NCI-H187 (cell line): ENCODE measurements around the gene POU2AF1.
"Not testable (repeated sequence)": the region's sequence is repeated elsewhere in the genome, so short reads cannot be mapped to it uniquely, and the experiment has no call there.

Experiments
- DNase-seq, 2 experiments: peaks; one replicate each; lab custom pipeline; 2025; lab: John Stamatoyannopoulos, UW

The POU2AF1 gene

DNA sequence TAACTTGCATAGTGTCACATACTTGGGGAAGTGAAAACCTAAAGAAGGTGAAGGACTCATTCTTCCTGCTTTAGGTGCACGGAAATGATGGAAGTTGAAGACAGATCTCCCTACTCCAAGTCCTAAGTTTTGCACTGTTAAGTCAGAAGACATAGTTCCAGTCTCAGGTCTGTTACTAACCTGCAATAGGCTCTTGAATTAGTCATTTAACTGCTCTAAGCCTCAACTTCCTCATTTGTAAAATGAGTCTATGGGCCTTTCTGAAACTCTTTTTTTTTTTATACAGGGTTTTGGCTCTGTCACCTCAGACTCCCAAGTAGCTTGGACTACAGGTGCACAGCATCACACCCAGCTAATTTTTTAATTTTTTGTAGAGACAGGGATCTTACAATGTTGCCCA is 30.8 kb upstream of the POU2AF1 start:
- no peak for DNase-seq

DNA sequence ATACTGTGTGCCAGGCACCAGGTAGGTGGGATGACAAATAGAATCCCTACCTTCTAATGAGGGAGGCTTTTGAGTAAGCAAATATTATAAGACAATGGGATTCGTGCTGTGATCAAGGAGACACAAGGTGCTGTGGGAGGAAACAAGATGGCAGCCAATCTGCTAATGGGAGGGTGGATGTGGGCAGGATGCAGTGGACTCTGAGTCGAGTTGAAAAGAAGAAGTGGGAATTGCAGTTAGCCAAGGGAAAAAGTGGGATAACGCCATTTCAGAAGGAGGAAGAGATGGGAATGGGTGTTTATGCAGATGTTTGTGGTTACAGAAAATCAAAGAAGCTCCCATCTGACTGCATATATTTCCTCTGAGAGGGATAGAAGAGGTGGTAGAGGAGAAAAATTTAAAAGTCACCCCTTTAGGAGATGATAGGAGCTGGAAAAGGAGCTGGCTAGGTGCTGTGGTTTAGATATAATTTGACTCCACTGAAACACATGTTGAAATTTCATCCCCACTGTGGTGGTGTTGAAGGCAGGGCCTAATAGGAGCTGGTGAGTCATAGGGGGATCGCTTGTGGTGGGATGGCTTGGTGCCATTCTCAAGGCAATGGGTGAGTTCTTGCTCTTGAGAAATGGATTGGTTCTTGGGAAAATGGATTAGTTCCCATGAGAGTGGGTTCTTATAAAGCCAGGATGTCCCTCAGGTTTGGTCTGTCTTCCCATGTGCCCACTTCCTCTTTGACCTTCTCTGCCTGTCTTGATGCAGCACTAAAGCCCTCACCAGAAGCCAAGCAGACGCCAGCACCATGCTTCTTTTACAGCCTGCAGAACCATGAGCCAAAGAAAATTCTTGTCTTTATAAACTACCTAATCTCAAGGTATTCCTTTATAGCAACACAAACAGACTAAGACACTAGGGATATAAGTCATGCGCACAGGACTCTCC is 30.0 kb upstream of the POU2AF1 start:
- no peak for DNase-seq

DNA sequence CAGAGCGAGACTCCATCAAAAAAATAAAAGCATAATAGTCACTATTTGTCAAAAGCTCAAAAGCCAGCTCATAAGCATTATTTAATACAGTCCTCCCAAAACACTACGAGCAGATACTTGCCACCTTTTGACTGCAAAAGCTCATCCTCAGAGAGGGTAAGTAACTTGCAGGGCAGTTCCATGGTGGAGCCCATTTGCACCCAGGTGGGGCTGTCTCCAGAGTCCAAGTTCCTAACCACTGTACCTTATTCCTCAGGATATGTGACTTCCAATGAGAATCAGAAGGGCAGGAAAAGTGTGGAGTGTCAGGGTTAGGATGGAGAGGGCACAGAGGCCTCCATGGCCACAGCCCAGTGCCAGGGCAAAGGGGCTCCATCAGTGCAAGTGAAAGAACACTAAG is 28.6 kb upstream of the POU2AF1 start:
- DNase-seq, result no peak

DNA sequence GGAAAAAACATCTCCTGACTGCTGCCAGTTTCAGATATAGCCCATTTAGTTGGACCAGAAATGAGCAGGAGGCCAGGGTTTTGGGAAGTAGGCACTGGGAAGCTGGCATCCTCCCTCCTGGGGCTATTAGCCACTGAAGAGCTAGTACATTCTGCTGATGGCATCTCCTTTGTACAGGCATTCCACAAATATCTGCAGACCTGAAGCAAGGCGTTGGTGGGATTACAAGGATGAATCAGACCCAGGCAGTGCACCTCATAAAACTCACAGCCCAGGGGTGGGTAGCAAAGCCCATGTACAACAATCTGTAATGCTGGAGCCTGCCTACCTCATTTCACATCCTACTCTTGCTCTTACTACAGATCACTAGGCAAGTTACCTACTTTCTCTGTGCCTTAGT is 27.5 kb upstream of the POU2AF1 start:
- DNase-seq, result no peak

DNA sequence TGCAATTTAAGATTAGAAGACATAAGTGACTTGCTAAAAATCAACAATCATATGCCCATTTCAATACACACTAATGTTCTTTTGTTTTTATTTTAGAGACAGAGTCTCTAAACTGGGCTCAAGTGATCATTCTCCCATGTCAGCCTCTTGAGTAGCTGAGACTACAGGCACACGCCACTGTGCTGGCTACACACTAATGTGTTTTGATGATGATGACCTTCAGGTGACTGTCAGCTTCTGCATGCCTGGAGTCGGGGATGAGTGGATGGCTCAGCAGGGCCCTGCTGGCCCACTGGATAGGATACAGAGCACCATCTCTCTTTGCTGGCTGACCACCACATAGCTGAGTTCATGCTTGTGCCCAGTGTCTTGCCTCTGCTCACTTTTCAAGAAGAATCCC is 27.0 kb upstream of the POU2AF1 start:
- DNase-seq, result no peak

DNA sequence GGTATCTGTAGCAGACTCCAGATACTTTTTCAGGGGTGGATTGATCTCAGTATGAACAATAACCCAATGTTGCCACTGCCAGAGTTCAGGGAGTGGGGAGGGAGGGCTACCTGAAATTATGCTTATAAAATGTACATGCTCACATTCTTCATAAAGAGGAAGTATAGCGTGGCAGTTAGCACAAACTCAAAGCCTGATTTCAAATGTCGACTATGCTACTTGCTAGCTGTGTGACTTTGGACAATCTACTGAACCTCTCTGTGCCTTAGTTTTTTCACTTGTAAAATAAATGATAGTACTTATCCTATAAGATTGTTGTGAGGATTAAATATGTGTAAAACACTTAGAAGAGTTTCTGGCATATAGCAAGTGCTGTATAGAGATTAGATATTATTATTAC is 26.5 kb upstream of the POU2AF1 start:
- DNase-seq, result no peak

DNA sequence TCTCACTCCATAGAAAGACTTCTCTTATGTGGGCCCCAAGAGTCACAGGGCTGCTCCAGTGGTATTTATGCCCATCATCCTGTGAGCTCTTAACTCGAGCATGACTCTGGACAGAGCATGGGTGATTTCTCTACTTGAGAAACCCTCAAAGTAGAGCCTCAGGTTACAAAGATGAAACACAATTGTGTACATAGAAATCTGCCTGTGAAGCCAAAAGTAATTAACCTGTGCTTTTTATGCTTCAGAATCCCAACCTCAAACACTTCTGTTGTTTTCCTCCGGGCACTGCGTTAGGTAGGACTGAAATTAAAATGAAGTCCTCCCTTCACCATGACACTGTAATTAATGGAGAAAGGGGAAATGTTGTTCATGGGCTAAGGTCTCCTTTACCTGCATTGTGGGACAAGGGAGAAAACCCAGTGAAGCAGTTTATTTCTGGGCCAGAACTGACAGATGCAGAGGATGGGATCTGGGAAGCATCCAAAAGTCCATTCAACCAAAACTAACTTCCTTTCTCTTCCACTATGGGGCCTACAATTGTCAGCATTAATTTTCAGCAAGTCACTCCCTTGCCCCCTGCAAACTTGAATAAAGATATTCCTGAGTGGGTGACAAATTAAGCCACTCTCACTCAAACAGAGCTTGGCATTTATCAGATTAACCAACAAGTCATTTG is 24.1 kb upstream of the POU2AF1 start:
- DNase-seq, result peak in 1 of 2 experiments; percentile 65

DNA sequence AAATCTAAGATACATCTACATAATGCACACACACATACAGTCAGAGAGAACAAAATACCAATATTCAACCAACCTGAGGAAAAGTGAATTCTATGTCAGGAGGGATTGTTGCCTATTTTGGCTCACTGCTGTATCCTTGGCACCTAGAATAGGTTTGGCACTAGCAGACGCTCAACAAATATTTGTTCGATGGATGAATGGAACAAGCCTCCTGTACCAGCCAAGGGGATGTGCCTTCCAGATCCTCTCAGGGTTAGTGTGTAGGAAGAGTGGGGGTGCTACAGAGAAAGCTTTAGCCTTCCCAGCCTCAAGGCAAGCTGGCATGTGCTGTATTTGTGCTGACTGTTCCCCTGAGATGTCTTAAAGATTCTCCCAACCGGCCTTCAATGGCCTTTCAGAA is 23.3 kb upstream of the POU2AF1 start:
- no peak for DNase-seq

DNA sequence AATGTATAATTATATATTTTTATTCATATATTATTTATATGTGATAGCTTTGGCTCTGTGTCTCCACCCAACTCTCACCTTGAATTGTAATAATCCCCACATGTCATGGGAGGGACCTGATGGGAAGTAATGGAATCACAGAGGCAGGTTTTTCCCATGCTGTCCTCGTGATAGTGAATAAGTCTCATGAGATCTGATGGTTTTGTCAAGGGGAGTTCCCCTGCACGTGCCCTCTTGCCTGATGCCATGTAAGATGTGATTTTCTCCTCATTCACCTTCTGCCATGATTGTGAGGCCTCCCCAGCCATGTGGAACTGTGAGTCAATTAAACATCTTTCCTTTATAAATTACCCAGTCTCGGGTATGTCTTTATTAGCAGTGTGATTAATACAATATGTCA is 22.9 kb upstream of the POU2AF1 start:
- DNase-seq, result not testable (repeated sequence)

DNA sequence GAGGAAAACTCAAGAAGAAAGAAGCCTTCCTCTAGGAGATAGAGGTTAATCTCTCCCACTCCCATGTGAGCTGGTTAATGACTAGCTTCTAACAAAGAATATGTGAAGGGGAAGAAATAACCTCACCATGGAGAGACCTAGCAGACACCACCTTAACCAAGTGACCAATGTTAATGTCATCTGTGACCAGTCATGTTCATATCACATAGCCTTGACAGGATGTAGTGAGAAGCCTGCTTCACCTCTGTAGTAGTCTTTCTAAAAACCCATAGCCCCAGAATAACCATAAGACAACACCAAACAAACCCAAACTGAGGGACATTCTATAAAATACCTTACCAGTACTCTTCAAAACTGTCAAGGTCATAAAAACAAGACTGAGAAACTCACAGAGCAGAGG is 21.5 kb upstream of the POU2AF1 start:
- DNase-seq, result no peak

DNA sequence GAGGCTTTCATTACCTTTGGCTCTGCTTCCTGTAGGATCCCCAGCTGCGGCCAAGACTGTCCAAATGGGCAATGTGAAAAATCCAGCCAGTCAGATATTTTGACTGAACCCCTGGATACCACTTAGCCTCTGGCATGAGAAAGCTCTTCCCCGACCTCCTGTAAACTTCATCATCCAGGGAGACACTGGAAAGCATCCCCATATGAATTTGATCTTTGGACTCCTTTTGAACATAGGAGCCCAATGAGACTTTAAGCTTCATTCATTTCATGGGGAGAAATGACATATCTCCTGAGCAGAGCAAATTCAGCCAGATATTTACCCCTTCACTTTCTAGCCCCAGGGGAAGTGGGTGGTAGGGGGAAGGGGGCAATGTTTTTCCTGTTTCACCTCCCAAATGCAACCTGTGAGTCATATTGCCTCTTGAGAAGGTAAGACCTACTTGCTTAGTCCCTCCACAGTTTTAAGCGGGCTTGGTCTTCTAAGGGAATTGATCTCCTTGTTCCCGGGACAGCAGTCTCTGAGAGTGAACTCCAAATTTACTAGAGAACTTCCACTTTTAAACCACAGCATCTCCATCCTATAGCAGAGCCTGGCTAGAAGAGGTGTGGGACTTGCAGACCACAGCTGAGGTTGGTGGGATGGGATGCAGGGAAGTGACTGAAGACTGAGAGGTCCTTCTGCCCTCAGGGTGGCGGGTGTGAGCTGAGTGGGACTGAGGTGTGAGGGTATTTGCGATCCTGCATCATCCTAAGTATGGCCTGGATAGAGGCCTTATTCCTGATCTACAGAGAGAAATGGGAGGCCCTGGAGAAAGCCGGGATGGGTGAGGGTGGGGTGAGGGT is 20.3 kb upstream of the POU2AF1 start:
- no peak for DNase-seq

DNA sequence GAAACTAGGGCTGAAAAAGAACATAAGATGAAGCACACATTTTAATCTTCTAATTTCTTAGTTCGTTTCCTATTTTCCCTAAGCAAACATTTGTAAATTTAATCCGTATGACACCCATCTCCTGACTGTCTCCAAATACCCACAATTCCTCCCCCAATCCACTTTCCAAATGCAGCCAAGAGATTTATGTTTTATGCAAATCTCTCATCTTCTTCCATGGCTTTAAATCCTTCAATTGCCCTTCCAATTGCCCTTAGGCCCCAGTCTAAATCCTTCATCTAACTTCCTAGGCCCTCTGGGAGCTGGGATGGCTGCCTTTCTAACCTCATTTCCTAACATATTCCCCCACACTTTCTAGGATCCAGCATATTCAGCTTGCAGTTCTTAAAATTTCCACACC is 18.0 kb upstream of the POU2AF1 start:
- no peak for DNase-seq

DNA sequence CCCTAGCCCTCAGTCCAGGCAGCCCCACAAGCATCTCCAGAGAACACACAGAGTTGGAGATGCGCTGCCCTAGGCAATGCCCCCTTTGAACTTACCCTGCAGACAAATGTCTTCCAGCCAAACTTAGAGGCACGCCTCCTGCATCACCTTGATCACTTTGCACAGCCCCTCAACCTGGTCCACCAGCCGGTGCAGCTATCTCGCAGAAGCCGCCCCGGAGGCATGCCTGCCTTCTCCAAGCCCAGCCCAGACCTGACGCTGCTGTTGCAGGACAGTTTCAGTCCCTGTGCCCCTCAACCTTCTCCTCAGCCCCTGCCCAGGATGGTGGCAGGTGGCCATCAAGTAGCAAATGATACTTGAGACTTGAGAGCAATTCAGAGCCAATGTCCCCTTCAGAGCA is 16.7 kb upstream of the POU2AF1 start:
- DNase-seq, result no peak

DNA sequence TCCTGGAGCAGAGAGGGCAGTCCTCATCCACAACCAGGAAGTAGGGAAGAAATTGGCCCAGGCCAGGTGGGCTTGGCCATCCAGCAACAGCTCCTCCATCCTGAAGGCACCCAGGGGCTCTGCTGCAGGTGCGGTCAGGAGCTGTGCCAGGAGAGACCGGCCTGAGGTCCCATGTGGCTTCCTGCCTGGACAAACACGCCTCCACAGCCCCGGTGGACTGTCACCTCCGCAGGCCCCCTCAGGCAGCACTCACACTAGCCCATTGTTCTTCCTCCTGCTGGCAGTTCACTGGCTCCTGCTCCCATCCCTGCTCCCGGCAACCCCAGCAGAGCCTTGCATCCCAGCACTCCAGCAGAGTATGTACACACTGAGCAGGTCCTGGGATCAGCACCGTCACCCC is 16.0 kb upstream of the POU2AF1 start:
- DNase-seq, result no peak

DNA sequence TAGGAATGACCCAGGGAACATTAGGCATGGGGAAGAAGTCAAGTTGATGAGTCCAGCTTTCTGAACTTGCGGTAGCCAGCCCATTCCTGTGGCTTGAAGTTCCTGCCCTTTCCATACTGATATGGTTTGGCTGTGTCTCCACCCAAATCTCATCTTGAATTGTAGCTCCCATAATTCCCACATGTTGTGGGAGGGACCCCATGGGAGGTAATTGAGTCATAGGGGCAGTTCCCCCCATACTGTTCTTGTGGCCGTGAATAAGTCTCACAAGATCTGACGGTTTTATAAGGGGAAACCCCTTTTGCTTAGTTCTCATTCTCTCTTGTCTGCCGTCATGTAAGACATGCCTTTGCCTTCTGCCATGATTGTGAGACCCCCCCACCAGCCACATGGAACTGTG is 15.1 kb upstream of the POU2AF1 start:
- not testable (repeated sequence) for DNase-seq

DNA sequence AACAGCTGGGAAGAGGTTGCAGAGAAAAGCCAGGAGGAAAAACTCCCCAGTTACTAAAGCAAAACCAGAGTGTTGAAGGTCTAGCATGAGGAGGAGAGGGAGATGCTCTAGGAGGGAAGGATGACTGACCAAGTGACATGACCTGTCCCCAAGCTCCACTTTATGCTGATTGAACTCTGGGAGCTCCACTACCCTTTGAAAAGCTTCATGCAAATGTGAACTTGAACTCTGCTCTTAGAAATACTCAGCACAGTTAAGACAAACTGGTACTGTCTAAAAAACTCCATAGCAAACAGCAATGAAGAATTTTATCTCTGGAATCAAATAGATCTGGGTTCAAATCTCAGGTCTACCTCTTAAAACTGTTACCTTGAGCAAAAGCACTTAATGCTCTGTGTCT is 14.5 kb upstream of the POU2AF1 start:
- DNase-seq, result no peak

DNA sequence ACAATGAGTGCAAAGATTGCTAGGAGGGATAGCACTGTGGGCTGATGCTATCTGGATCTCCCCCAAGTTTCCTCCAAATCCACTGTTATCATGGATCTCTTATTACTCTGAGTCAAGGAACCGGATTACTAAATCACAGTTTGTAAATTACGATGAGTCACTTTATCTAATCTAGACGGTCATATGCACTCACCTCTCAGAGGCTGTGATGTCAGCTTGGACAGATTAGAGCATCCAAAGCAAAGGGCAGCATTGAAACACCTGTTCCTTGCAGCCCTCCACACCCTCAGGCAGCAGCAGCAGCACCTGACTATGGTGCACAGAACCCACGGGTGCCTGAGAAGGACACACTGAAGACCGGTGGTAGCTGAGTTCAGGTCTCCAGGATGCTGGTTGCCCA is 14.0 kb upstream of the POU2AF1 start:
- DNase-seq, result no peak

DNA sequence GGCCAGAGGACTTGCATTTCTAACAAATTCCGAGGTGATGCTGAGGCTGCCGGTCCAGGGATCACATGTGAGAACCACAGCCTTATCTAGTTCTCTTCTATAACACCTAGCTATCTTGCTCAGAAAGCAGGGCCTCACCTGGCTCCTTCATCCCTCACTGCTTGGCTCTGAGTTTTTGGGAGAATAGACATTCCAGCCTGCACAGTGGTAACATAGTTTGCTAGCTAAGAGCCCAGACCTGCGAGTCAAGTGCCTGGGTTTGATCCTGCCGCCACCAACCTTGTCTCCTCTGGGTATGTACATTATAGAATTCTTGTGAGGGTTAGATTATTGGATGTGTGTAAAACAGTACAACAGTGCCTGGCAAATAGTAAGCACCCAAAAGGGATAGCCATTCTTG is 13.5 kb upstream of the POU2AF1 start:
- DNase-seq, result no peak

DNA sequence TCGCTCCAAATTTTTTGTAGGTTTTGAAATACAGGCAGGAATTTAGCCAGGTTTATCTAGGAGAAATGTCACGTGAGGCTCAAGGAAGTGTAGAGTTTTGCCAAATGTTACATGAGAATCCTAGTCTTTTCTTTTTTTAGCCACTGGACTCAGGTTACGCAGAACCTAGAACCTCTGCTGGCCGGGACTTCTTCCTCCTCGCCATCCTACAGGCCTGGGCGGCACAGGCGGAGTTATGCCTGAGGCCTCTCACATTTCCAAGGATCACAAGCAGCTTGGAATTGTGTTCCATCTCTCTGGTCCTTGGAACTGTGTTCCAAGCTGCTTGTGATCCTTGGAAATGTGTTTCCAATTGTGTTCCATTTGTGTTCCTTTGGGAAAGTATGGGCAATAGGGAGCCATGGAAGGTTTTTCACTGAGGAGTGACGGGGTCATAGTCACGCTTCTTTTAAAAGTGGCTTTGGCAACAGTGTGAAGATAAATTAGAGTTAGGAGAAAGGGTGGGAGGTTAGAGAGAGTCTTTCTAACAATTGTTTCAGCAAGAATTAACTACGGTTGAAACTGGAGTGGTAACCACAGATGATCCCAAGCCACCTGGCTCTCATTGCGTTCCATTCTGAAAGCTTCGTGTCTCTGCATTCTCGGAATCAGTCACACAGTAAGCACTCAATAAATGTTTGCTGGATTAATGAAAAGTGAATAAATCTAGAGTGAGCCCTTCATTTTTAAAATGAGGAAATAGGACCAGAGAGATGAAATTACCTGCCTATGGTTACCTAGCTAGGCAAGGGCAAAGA is 12.5 kb upstream of the POU2AF1 start:
- no peak for DNase-seq

DNA sequence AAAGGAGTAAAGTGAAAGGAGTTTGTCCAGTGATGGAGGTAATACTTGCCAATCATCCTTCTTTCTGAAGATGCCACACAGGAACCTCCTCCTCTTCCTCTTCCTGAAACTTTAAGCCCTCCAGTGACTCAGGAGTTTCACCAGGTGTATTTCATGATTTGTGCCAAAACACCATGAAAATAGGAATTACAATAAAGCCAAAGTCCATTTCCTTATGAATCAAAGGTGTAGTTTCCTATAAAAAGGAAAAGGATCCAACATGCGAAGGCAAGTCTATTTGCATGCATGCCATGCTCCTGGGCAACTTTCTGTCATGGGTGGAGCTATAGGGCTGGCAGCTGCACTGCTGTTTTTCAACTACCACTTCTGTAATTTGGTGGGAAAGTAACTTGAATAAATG is 9.8 kb upstream of the POU2AF1 start:
- no peak for DNase-seq

DNA sequence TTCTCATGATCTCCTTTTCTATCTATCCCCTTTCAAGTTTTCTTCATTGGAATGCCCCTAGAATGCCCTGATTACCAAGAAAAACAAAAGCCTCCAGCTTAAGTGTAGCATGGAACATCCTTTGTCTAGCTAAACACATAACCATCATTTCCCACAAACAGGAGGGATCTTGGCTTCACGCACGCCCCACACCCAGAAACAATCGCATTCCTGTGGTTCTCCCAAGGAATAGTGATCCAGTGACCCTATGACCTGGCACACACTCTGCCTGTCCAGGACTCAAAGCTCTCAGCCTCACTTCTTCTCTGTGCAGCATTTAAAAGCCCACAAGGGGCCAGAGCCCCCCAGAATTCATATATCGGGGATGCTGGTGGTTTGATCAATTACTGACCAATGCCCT is 9.3 kb upstream of the POU2AF1 start:
- DNase-seq, result no peak

DNA sequence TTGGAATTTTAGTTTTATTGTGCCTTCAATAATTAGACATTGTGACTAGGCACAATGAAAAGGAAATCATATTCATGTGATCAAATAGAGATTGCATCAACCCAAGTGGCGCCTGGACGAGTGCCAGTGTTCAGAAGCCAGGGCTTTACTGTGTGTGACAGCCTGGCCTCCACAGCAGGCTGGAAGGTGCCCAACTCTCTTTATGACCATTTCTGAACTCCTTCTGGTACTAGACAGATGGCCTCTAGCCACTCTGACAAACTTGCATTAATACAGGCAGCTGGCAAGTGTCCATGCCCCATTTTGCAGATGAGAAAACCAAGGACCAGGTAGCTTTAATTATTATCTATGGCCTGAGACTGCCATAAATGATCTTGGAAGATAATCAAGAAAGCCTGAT is 8.3 kb upstream of the POU2AF1 start:
- no peak for DNase-seq
